GM18526 (cell line): ENCODE results near the gene SPECC1.

Experiments used
- POLR2A ChIP-seq: IDR thresholded peaks from 3 replicates; pipeline ENCODE4 v1.6.1; 2011; ENCODE audit not compliant: insufficient read length; ENCODE audit errors: extremely low read depth

SPECC1 gene

GRCh38 chr17:20241855-20242254, 232.7 kb downstream of the SPECC1 start:
- TF ChIP-seq POLR2A = no peak

GRCh38 chr17:20242271-20242670, 233.1 kb downstream of the SPECC1 start:
- no peak for TF ChIP-seq POLR2A

- no peak for TF ChIP-seq POLR2A
Measured at GRCh38 chr17:20243524-20243923, 234.4 kb downstream of the SPECC1 start.

GRCh38 chr17:20244671-20245070, 235.5 kb downstream of the SPECC1 start:
- TF ChIP-seq POLR2A = no peak

GRCh38 chr17:20246692-20247091, 237.5 kb downstream of the SPECC1 start:
- no peak for TF ChIP-seq POLR2A

- no peak for TF ChIP-seq POLR2A
Measured at GRCh38 chr17:20253323-20253722, 244.2 kb downstream of the SPECC1 start.

- no peak for TF ChIP-seq POLR2A
Measured at GRCh38 chr17:20254541-20254940, 245.4 kb downstream of the SPECC1 start.

GRCh38 chr17:20256144-20256543, 247.0 kb downstream of the SPECC1 start:
- no peak for TF ChIP-seq POLR2A

GRCh38 chr17:20257008-20257407, 247.8 kb downstream of the SPECC1 start:
- no peak for TF ChIP-seq POLR2A

- TF ChIP-seq POLR2A = no peak
Measured at GRCh38 chr17:20257798-20258197, 248.6 kb downstream of the SPECC1 start.

- no peak for TF ChIP-seq POLR2A
Measured at GRCh38 chr17:20259668-20260067, 250.5 kb downstream of the SPECC1 start.

- no peak for TF ChIP-seq POLR2A
Measured at GRCh38 chr17:20260268-20260667, 251.1 kb downstream of the SPECC1 start.

- TF ChIP-seq POLR2A = no peak
Measured at GRCh38 chr17:20262226-20263114, 253.3 kb downstream of the SPECC1 start.

GRCh38 chr17:20263595-20263994, 254.4 kb downstream of the SPECC1 start:
- TF ChIP-seq POLR2A = no peak

GRCh38 chr17:20264996-20265395, 255.8 kb downstream of the SPECC1 start:
- no peak for TF ChIP-seq POLR2A

- TF ChIP-seq POLR2A = no peak
Measured at GRCh38 chr17:20266806-20267458, 257.8 kb downstream of the SPECC1 start.
